ENCODE data around the gene LRTM2. TPM values are rescaled to one million over a fixed set of nuclear protein-coding genes. Genes with fewer than 3 reads are reported as not detected.

The LRTM2 gene
- total RNA-seq (2014; rRNA removed): not detected in 2 replicates
- polyA plus RNA-seq (2012): not detected

DNA sequence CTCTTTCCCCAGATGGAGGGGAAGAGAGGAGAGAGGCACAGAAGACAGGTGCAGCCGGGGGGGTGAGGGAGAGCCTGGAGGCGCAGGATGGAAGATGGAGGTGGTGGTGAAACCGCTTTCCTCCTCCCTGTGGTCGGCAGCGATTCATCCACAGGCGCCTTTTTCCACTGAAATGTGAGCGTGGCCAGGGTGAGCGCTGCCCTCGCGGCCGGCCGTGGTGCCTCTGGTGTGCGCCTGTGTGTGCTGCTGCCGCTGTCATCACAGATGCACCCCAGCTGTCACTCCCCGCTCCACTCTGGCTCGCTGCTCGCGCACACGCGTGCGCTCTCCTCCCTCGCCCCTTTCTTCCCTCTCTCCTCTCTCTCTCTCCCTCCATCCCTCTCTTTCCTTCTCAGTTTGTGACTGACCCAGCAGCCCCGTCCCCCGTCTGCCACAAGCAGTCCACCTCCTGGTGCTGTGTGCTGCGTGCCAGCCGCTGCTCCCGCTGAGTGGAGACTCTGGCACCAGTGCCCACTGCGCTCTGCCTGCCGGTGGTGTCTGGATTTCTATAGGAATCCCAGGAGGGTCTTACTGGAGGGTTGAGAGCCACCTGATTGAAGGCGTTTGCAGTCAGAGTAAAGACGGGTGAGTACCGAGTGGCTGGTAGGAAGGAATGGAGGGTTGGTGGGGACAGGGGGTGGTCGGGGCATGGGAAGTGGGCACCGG is at the start of gene LRTM2:
Gene LRTM2, plus strand, starts transcription at position 375 of the 705 bp plus-strand sequence. CDS start 7,584 bp downstream, outside the sequence.
- DNase-seq (ENCODE audit: low read depth): no peak

DNA sequence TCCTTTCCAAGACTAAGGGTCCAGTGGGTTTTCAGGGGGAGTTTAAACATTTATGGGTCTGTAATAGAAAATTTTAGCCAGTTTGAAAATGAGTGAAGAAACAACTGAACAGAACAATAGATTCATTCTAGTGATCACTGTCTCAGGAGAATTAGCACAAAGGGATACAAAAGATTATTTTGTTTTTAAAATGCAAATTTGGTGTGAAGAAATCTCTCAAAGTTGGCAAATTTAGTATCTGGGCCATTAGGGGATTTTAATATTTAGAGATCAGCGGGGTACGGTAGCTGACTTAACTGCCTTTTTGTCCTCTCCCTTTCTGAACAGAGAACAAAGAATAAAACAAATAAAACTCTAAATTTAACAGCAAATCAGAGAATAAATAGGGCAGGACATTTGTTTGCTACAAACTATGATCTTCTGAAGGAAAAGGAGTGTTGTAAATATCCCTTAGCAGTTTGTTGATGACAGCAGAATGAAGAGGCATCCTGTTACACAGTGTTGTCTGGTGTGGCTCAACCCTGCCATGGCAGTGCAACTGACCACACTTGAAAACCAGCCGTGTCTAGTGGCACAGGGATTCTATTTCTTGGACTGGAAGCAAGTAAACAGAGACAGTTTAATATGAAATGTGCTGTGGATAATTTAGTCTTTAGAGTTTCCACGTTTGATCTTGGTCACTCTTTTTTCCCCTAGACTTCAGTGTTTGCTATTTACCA is 46.3 kb upstream of the LRTM2 start:
- peak; percentile 56 for DNase-seq (ENCODE audit: low read depth)

DNA sequence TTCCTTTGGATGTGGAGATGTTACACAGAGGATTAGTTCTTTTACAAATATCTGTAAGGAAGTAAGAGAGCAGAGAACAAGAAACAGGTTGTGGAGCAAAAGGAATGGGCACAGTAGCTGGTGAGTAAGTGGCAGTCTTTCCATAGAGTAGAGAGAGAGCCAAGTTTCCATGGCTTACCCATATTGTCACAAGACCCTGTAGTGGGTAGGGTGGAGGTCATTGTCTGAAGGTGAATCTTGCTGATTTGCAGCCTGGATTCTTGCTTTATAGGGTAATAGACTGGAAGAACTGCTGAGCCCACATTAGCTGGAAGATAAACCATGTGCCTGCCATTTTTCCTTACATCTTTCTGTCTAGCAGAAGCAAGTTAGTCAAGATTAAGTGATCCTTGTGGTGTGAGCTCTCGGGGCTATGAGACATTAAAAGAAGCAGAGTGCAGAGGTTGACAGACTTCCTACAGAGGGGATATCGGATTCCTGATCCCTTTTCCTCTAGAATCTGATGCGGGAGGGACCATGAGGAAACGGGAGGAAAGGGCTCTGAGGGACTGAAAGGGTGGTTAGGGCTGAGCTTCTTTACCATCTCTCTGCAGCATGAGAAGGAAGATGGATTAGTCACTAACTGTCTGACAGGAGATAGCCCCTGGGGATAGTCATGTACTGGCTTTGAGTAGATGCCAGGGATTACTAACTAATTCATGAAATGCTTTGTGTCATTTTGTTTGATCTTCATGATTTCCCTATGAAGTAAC is 44.0 kb upstream of the LRTM2 start:
- peak; percentile 88 for DNase-seq (ENCODE audit: low read depth)

DNA sequence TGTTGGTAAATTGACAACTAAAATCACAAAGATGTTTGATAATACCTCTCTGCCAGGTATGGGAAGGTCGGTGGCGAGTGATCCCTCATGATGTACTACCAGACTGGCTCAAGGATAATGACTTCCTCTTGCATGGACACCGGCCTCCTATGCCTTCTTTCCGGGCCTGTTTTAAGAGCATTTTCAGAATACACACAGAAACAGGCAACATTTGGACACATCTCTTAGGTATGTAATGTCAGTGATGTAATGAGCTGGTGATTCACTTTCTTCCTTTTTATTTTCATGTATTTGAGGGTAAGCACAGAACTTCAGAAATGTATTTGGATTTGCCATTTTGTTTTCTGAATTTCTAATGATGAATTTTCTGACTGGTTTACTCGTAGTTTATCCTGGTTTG is 42.6 kb upstream of the LRTM2 start:
- DNase-seq (ENCODE audit: low read depth): peak; percentile 76

DNA sequence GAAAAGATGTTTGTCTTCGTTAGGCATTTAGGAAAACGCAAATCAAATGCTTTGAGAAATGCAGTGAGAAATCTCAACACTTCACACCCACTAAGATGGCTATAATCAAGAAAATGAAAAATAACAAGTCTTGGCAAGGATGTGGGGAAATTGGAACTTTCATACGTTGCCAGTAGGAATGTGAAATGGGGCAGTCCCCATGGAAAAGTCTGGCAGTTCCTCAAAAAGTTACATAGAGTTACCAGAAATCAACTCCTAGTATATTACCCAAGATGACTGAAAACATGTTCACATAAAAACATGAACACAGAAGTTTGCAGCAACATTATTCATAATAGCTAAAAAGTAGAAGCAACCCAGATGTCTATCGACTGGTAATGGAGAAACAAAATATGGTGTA is 41.5 kb upstream of the LRTM2 start:
- no peak for DNase-seq (ENCODE audit: low read depth)

DNA sequence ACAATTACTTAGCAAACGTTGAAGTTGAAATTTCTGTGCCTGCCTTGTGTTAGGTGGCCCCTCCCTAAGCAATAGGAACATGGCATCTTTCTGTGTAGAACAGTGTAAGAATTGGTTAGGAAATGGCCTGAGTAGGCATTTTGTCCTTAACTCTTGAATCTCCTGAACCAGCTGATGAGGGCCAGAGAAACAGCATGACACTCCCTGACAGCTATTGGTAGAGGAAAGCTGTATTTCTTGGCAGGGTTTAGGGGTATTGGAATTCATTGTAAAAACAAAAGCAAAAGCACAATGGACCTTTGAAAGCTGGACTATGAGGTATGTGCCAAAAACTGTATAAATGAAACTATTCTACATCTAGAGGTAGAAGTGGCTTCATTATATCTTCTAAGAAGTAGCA is 40.6 kb upstream of the LRTM2 start:
- DNase-seq (ENCODE audit: low read depth): peak; percentile 56

DNA sequence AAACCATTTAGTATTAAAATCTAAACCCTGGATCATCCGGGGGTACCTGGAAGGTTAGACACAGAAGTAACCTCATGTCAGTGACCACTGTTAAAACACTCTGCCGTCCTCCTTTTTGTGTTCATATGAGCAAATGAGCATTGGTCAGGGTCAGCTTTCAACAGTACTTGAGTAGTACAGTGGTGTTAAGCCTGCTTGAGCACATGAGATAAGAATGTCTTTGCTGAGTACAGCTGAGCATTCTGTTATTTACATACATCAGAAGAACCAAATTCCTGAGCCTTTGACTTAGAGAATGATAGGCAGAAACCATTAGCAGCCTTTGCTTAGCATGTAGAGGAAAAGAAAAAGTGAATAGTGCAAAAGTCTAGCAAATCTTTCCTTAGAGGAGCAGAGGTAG is 38.6 kb upstream of the LRTM2 start:
- no peak for DNase-seq (ENCODE audit: low read depth)

DNA sequence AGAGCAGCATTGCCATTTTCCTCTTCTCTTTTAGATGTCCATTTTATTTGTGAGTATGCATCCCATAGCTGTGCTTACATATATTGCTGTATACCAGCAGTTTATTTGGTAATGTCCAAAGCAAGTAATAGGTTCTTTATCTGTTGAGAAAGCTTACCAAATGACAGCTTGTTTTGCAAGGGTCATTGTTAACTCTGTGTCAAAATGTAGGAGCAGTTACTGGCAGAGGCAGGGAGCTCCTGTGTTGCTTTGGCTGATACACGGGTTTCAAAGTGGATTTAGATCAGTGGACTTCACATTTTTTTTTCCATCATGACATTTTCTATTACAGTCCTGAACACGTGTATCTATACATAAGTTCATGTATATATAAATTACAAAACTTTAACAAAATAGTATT is 38.1 kb upstream of the LRTM2 start:
- no peak for DNase-seq (ENCODE audit: low read depth)

DNA sequence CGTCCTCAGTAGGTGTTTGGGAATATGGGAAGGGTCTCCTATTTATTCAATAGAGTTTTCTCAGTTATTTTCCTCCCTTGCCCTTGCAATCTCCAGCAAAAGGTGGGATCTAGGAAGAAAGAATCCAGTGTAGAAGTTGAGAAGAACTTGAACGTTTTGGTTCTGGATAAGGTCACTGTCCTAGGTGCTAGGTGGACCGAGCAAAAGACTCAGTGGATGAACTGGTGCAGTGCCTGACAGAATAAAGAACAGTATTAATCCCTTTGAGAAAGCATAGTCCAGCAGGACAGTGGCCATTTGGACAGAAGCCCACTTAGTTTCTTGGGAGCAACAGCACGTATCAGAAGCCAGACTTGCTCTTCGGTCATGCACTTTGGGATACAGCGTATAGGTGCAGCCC is 32.7 kb upstream of the LRTM2 start:
- no peak for DNase-seq (ENCODE audit: low read depth)

DNA sequence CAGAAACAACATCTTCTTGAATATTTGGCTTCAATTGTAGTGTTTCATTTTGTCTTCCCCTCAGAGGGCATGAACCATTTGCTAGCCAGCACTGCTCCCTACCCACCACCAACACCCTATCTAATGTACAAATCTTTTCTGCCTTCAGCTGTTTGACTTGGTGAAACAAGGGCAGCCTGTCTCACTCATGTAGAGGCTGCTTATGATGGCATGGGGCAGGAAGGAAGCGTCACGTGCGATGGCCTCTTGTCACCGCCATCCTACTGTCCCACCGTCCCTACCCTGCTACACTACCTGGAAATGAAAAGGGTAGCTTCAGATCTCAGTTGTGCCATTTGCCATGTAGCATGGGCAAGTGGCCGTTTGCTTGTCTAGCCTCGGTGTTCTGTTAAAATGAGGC is 29.9 kb upstream of the LRTM2 start:
- DNase-seq (ENCODE audit: low read depth): no peak

DNA sequence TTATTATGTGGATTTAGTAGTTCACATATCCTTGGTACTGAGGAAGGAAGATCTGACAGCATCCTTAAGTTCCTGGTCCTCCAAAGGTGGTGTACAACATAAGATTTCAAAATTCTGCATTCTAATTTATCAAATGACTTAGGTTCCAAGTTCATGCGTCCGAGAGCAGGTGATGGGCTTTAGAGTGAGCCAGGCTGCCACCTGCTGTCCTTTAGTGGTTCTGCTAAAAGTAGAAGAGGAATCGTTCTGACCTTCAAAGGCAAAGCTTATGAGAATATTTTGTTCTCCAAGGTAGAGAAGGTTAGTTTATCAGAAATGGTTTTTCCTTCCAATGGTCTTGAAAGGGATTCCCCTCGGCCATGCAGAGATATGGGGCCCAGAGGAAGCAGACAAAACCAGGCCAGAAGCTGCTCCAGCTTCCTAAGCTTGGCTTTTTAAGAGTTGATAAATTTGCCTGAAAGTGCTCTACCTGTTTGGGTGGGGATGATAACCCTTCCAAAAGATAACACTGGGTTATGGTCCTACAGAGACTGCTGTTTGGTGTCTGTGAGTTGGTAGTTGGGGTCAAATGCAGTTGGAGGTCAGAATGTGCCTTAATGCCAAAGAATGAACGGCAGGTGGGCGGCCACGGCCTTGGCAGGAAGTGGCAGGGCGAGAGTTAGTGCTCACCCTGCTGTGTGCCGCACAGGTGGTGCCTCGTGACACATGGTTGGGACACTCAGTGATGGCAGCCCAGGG is 29.1 kb upstream of the LRTM2 start:
- peak; percentile 55 for DNase-seq (ENCODE audit: low read depth)

DNA sequence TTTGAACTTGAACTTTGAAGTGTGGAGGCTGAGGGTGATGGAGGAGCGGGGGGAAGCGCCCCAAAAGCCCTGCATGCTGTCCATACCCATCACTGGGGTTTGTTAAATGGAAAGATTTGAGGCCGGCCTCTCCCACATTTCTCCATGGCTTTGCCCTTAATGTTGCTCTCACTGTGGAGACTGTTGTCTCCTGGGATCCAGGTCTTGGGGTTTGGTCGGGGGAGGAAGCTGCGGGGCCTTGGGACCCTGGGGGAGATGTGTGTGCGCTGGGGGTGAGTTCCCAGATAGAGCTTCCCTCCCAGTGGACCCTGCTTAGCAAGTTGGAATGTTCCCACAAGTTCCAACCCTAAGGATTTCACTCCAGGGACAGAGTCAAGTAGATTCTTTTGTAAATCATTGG is 28.0 kb upstream of the LRTM2 start:
- no peak for DNase-seq (ENCODE audit: low read depth)

DNA sequence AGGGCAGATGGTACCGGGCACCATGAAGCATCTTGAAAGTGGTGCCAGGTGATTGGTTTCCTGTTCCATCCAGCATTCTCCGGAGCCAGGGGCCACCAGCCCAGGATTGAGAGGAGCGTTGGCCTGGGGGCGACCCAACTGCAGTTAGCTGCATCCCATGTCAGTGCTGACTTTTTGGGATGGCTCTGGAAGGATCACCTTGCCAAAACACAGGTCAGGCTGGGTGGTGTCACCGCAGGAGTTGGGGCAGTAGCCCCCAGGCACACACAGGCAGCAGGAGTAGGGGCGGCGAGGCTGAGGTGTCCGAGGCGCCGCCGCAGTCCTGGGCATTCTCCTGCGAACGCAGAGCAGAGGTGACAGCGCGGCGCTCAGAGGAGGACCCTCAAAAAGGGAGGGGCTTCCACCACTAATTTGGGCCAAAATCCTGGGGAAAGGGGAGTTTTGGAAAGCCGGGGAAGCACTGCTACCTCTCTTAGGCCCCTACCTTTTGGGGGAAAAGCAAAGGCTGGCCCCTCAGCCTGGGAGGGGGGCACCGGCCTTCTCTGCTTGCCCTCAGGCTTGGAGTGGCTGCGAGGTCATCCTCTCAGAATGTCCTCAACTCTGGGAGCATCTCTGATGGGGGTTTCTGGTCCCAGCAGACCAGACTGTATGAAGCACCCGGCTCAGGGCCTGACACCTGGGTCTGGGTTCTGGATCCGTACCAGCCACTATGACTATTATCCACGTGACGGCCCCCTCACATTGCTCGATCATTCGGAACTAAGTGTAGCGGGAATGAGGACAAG is 26.7 kb upstream of the LRTM2 start:
- no peak for DNase-seq (ENCODE audit: low read depth)

DNA sequence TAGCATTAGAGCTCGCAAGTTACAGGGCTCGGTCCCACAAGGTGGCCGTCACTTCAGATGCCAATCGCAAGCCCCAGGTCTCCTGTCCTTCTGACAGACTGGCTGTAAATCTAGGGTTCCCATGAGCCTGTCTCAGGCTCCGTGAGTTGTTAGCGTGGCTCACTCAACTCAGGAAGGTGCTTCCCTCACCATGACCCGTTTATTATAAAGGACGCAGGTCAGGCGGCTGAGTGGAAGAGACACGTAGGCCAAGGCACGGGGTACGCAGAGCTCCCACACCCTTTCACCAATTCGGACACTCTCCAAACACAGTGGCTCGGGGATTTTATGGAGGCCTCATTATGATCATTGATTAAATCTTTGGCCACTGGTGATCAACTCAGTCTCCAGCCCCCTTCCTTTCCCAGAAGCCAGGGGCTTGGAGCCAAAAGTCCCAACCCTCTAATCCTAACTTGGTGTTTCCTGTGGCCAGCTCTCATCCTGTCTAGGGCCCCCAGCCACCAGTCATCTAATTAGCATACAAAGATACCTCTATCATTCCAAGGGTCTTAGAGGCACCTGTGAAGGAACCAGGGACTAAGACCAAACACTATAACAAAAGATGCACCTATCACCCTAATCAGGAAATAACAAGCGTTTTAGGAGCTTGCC is 25.8 kb upstream of the LRTM2 start:
- no peak for DNase-seq (ENCODE audit: low read depth)

DNA sequence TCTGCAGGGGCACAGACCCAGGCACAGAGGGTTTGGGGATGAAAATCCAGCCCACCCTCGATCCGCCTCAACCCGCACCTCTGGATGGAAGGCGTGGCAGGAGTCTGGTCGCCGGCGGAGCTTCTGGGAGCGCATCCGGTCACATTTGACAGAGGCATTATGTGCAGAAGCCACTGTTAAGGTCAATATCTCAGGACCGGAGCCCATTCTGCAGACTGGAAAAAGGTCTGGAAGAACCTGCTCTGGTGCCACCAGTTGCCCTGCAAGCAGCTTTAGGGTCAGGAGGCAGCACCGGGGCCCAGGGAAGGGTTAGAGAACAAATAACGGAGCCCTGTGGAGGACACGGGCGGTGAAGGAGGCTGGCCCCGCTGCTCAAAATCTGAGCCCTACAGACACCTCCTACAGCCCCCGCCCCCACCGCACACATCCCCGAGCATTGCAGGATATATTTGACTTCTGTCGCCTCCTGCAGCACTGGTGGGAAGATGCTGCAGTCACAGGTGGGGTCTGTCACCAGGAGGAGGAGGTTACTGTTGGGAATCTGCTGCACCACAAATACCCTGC is 25.1 kb upstream of the LRTM2 start:
- DNase-seq (ENCODE audit: low read depth): no peak

DNA sequence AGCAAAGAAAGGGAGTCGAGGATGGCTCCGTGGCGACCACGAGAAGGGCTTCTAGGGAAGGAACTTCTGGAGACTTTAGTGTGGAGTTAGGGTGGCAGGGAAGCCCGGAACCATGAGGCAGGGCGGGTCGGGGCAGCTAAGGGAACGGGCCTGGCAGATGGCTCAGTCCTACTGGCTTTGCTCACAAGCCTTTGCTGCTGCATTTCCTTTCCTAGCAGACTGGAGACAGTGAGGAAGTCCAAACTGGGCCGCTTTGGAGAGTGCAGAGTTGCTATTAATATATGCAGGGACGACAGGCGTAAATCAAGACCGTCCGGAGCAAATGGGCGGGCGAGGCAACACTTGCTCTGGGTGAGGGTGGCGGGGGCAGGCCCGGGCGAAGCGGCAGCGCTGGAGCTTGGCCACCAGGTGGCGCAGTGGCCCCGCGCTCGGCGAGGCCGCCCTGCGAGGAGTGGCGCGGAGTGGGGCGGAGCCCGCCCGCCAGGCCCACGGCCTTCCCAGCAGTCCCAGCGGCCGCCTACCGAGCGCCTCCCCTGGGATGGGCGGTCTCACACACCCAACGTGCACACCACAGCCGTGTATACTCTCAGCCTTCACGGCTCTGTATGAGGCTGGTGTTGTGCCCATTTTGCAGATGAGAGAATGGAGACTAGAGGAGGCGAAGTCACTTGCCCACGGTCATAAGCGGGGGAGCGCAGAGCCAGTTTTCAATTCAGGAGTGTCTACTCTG is 24.4 kb upstream of the LRTM2 start:
- peak; percentile 81 for DNase-seq (ENCODE audit: low read depth)

DNA sequence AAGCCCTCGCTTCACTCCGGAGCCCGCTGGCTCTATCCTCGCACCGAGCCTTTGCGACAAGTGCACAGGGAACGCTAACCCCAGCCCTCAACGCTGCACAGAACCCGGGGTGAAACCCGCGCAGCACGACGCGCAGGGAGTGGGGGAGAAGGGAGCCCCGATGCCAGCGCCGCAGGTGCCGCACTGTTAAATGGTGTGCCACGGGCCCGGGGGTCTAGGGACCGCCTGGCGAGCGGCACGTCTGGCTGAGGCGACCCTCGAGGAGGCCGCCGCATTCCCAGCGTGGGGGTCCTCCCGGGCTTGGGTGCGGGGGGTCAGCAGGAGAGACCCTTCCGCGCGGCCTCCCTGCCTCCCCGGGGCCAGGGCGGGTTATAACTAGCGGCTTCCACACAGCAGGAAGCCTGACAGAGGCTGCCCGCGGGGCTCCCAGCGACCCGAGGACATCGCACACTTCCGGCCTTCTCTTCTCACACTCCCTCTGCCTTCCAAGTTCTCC is 23.8 kb upstream of the LRTM2 start:
- no peak for DNase-seq (ENCODE audit: low read depth)

DNA sequence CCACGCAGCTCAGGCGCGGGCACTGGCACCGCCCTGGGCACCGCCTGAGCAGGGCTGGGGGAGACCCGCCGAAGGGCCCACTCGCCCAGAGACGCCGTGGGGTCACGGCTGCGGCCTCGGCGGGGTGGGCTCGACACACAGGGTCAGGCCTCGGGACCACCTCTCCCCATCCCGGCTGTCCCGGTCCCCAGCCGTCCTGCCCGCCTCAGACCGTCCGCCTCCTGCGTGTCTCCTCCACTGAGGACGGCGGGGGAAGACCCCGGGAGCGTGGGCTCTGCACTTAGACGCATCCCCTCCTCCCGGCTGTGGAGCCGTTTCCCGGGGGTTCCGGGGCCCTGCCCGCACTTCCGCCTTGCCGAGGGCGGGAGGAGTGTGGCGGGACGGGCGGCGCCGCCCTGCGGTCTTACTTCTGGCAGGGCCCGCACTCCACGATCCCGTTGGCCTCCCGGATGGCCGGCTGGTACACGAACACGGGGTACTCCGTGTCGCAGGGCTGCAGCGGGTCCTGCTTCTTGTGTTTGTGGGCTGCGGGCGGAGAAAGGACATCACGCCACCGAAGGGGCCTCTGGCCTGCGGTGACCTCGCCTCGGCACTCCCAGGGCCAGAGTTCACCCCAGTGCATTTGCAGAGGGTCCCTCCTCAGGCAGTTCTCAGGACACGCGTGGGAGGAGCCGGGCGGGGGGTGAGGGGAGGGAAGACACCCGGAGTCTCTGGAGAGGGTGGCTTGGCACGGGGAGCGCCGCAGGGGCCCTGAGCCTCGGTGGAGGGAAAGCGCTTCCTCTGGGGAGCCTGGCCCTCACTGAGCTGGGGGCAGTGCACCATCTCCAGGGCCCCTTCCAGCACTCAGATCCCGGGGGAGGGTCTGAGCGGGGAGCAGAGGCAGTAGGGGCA is 23.1 kb upstream of the LRTM2 start:
- DNase-seq (ENCODE audit: low read depth): no peak
